ENCODE measurements around the gene GPATCH2L.

GRCh38 chr14:76193696-76194095, 42.0 kb downstream of the GPATCH2L start:
- TF ChIP-seq, protein P1, sequence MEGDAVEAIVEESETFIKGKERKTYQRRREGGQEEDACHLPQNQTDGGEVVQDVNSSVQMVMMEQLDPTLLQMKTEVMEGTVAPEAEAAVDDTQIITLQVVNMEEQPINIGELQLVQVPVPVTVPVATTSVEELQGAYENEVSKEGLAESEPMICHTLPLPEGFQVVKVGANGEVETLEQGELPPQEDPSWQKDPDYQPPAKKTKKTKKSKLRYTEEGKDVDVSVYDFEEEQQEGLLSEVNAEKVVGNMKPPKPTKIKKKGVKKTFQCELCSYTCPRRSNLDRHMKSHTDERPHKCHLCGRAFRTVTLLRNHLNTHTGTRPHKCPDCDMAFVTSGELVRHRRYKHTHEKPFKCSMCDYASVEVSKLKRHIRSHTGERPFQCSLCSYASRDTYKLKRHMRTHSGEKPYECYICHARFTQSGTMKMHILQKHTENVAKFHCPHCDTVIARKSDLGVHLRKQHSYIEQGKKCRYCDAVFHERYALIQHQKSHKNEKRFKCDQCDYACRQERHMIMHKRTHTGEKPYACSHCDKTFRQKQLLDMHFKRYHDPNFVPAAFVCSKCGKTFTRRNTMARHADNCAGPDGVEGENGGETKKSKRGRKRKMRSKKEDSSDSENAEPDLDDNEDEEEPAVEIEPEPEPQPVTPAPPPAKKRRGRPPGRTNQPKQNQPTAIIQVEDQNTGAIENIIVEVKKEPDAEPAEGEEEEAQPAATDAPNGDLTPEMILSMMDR (IDR thresholded peaks at IDR 0.05): no peak
- no peak for TF ChIP-seq POLR2A (IDR thresholded peaks at IDR 0.05)
- no peak for TF ChIP-seq POLR2AphosphoS5 (IDR thresholded peaks at IDR 0.05)
